Amygdala (tissue), 56 donors: ENCODE data around the gene PITRM1.
A peak's percentile ranks its signal among the peaks of the same experiment; 100 is the strongest.

Source experiments
- DNase-seq, 56 donors: peaks; one replicate each; lab custom pipeline; 2025; lab: John Stamatoyannopoulos, UW

Gene PITRM1

GRCh38 chr10:3167611-3168330 is 4.8 kb downstream of the PITRM1 start:
- DNase-seq: no peak

- DNase-seq: no peak
Measured at GRCh38 chr10:3166496-3167290, 5.9 kb downstream of the PITRM1 start.

- DNase-seq: no peak
Measured at GRCh38 chr10:3165196-3165595, 7.4 kb downstream of the PITRM1 start.

- no peak for DNase-seq
Measured at GRCh38 chr10:3163879-3164278, 8.7 kb downstream of the PITRM1 start.

- DNase-seq: no peak
Measured at GRCh38 chr10:3162533-3162932, 10.0 kb downstream of the PITRM1 start.

GRCh38 chr10:3159152-3159551 is 13.4 kb downstream of the PITRM1 start:
- DNase-seq: peak in 12 of 56 donors; percentile 16 to 51 (median 28)

GRCh38 chr10:3154666-3155065 is 17.9 kb downstream of the PITRM1 start:
- DNase-seq: no peak

- DNase-seq: no peak
Measured at GRCh38 chr10:3152566-3152935, 20.0 kb downstream of the PITRM1 start.

- no peak for DNase-seq
Measured at GRCh38 chr10:3151889-3152565, 20.6 kb downstream of the PITRM1 start.

GRCh38 chr10:3150961-3151360 is 21.6 kb downstream of the PITRM1 start:
- DNase-seq: no peak

- no peak for DNase-seq
Measured at GRCh38 chr10:3150366-3150765, 22.2 kb downstream of the PITRM1 start.

- DNase-seq: no peak
Measured at GRCh38 chr10:3149918-3150317, 22.7 kb downstream of the PITRM1 start.

- DNase-seq: no peak
Measured at GRCh38 chr10:3148994-3149393, 23.6 kb downstream of the PITRM1 start.

- no peak for DNase-seq
Measured at GRCh38 chr10:3148041-3148440, 24.5 kb downstream of the PITRM1 start.

- no peak for DNase-seq
Measured at GRCh38 chr10:3147117-3147820, 25.3 kb downstream of the PITRM1 start.

GRCh38 chr10:3146289-3146688 is 26.3 kb downstream of the PITRM1 start:
- no peak for DNase-seq

GRCh38 chr10:3145366-3145765 is 27.2 kb downstream of the PITRM1 start:
- no peak for DNase-seq

GRCh38 chr10:3143791-3144434 is 28.7 kb downstream of the PITRM1 start:
- DNase-seq: no peak

GRCh38 chr10:3143366-3143765 is 29.2 kb downstream of the PITRM1 start:
- DNase-seq: no peak

- DNase-seq: no peak
Measured at GRCh38 chr10:3142146-3142875, 30.3 kb downstream of the PITRM1 start.
